Smooth muscle cell (in vitro differentiated cells): ENCODE measurements around the gene IKZF3. TPM values are rescaled to one million over a fixed set of nuclear protein-coding genes. Genes with fewer than 3 reads are reported as not detected.

Source experiments
- DNase-seq: peaks from one replicate; lab custom pipeline; 2025; ENCODE audit not compliant: unreplicated experiment; lab: John Stamatoyannopoulos, UW
- H2AFZ ChIP-seq: fragments of 200-600 bp; sonication (generic); 2 replicates; pipeline ENCODE4 v1.6.0; 2016; ENCODE audit warnings: antibody characterized with exemption, low read depth, mild to moderate bottlenecking
- H3F3A ChIP-seq: fragments of 200-600 bp; sonication (generic); 2 replicates; pipeline ENCODE4 v1.6.0; 2017; ENCODE audit warnings: antibody characterized with exemption, low read depth
- H3K27ac ChIP-seq: fragments of 200-600 bp; sonication (generic); 2 replicates; pipeline ENCODE4 v1.5.1; 2016; ENCODE audit warnings: low read depth, mild to moderate bottlenecking
- H3K27me3 ChIP-seq: fragments of 200-600 bp; sonication (generic); 2 replicates; pipeline ENCODE4 v1.6.1; 2016; ENCODE audit warnings: low read depth, mild to moderate bottlenecking
- H3K36me3 ChIP-seq: fragments of 200-600 bp; sonication (generic); 2 replicates; pipeline ENCODE4 v1.5.1; 2016; ENCODE audit warnings: low read depth
- H3K4me1 ChIP-seq: fragments of 200-600 bp; sonication (generic); 2 replicates; pipeline ENCODE4 v1.5.1; 2016; ENCODE audit warnings: low read depth
- H3K4me2 ChIP-seq: fragments of 200-600 bp; sonication (generic); 2 replicates; pipeline ENCODE4 v1.6.0; 2016; ENCODE audit warnings: mild to moderate bottlenecking
- H3K4me3 ChIP-seq: fragments of 200-600 bp; sonication (generic); 2 replicates; pipeline ENCODE4 v1.5.1; 2016; ENCODE audit warnings: mild to moderate bottlenecking
- H3K79me2 ChIP-seq: fragments of 200-600 bp; sonication (generic); 2 replicates; pipeline ENCODE4 v1.6.0; 2016; ENCODE audit warnings: low read depth, mild to moderate bottlenecking
- H3K9ac ChIP-seq: fragments of 200-600 bp; sonication (generic); 2 replicates; pipeline ENCODE4 v1.6.0; 2016; ENCODE audit warnings: low read depth
- H3K9me3 ChIP-seq: fragments of 200-600 bp; sonication (generic); replicated peaks from 2 replicates; pipeline ENCODE4 v1.5.1; 2016; ENCODE audit warnings: low read depth
- H4K20me1 ChIP-seq: fragments of 200-600 bp; sonication (generic); 2 replicates; pipeline ENCODE4 v1.6.0; 2016; ENCODE audit warnings: low read depth
- WGBS: methylation state at CpG from one replicate; pipeline ENCODE4 v1.1.7; 2016; ENCODE audit warnings: low lambda C conversion rate; 5-methylcytosine and 5-hydroxymethylcytosine counted together
- polyA plus RNA-seq: library from polyadenylated mRNA; unstranded; fragments of >200 nt; fragmentation: Nextera tagmentation; extraction: Ambion mirVana; gene quantifications from 2 replicates; pipeline ENCODE4 v1.2.1, GENCODE V29; 2016
- total RNA-seq: library from RNA; depleted of rRNA; stranded (reverse); fragments of >200 nt; gene quantifications from 2 replicates; pipeline ENCODE4 v1.2.3, GENCODE V29; 2014
- TF ChIP-seq, protein P1 (sequence below): fragments of 200-600 bp; sonication (generic); IDR thresholded peaks from 2 replicates; pipeline ENCODE4 v1.5.1; 2017; ENCODE audit warnings: borderline replicate concordance, mild to moderate bottlenecking, antibody characterized with exemption; ENCODE audit not compliant: insufficient read depth, poor library complexity, severe bottlenecking

IKZF3 gene
- total and polyA plus RNA-seq, 2 experiments from 2014 or later: under 0.01 TPM; not detected in 1

DNA sequence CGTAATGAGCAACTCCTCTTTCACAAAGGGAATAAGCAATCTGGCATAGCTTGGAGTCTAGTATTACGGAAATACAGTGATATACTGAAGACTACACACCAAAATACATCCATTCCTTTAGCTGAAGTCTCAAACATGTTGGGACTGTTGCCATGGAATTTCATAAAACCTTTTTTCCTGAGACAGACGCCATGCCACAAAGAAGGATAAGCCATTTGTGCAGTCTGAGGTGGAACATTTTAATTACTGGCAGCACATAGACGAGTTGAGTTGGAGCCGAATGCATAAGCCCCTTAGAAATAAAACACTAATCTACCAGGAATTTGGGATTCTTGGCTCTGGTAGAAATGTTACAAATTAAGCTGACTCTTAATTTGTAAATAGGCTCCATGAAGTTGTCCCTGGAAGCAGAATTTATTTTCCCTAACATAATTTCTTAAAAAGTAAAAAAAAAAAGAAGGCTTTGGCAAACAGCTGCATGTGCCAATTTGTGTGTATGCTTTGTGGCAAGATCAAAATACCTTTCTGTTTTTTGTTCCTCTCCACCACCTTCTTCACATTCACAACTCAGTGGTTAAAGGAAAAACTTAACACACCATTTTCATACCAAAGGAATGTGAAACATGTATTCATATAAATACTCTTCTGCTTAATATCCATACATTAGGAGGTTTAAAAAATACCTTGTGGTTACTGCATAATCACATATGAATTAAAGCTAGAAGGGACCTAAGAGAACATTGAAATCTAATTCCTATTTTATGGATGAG is 100.9 kb downstream of the IKZF3 start:
- H3K9me3 ChIP-seq: no peaks in the 10 kb centered on the region
- peaks cover 13% of the 10 kb centered on the region for H3K4me1 ChIP-seq
- WGBS: 31% methylated on average over 5 of the region's 5 CpGs
- H4K20me1 ChIP-seq: no peaks in the 10 kb centered on the region
- peak overlapping the region; percentile 83 for H3K27ac ChIP-seq
- H3K36me3 ChIP-seq: no peaks in the 10 kb centered on the region
- TF ChIP-seq, protein P1, sequence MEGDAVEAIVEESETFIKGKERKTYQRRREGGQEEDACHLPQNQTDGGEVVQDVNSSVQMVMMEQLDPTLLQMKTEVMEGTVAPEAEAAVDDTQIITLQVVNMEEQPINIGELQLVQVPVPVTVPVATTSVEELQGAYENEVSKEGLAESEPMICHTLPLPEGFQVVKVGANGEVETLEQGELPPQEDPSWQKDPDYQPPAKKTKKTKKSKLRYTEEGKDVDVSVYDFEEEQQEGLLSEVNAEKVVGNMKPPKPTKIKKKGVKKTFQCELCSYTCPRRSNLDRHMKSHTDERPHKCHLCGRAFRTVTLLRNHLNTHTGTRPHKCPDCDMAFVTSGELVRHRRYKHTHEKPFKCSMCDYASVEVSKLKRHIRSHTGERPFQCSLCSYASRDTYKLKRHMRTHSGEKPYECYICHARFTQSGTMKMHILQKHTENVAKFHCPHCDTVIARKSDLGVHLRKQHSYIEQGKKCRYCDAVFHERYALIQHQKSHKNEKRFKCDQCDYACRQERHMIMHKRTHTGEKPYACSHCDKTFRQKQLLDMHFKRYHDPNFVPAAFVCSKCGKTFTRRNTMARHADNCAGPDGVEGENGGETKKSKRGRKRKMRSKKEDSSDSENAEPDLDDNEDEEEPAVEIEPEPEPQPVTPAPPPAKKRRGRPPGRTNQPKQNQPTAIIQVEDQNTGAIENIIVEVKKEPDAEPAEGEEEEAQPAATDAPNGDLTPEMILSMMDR: no peak
- no peak overlapping the region for H2AFZ ChIP-seq
- no peaks in the 10 kb centered on the region for H3F3A ChIP-seq
- no peaks in the 10 kb centered on the region for H3K79me2 ChIP-seq
- H3K9ac ChIP-seq: peak overlapping the region; percentile 63
- no peak overlapping the region for H3K4me3 ChIP-seq
- no peaks in the 10 kb centered on the region for H3K27me3 ChIP-seq
- H3K4me2 ChIP-seq: peak overlapping the region; percentile 23
- no peak for DNase-seq

GRCh38 chr17:39761861-39762496 is 102.1 kb downstream of the IKZF3 start:
- Histone ChIP-seq H3K9me3 (no peaks in the 10 kb centered on the region), H3K36me3 (no peaks in the 10 kb centered on the region), H4K20me1 (no peaks in the 10 kb centered on the region), H3K4me1 (peaks cover 13% of the 10 kb centered on the region), H3K4me3 (no peak overlapping the region), H3K27me3 (no peaks in the 10 kb centered on the region), H2AFZ (no peak overlapping the region), H3F3A (no peaks in the 10 kb centered on the region), H3K4me2 (no peak overlapping the region), H3K9ac (no peak overlapping the region), H3K27ac (peak overlapping the region; percentile 83), H3K79me2 (no peaks in the 10 kb centered on the region)
- TF ChIP-seq, protein P1: no peak
- WGBS: 93% methylated on average over 10 of the region's 10 CpGs
- DNase-seq: no peak

- H3K36me3 ChIP-seq: no peaks in the 10 kb centered on the region
- peaks cover 21% of the 10 kb centered on the region for H3K4me1 ChIP-seq
- H4K20me1 ChIP-seq: no peaks in the 10 kb centered on the region
- H3K4me3 ChIP-seq: no peak overlapping the region
- WGBS: 97% methylated on average over 5 of the region's 5 CpGs
- no peak overlapping the region for H3K4me2 ChIP-seq
- H2AFZ ChIP-seq: no peak overlapping the region
- H3K27ac ChIP-seq: peak overlapping the region; percentile 71
- H3K27me3 ChIP-seq: no peaks in the 10 kb centered on the region
- H3K9ac ChIP-seq: no peak overlapping the region
- peaks cover 10% of the 10 kb centered on the region for H3F3A ChIP-seq
- DNase-seq: no peak
- no peaks in the 10 kb centered on the region for H3K79me2 ChIP-seq
- H3K9me3 ChIP-seq: no peaks in the 10 kb centered on the region
- TF ChIP-seq, protein P1: no peak
These were observed 104.9 kb downstream of the IKZF3 start for GRCh38 chr17:39759204-39759603.
